ENCODE measurements around the gene GRID1. TPM values are rescaled to one million over a fixed set of nuclear protein-coding genes. Genes with fewer than 3 reads are reported as not detected.

Gene GRID1
- total RNA-seq, 1 donor from 2014 or later: under 0.01 TPM

DNA sequence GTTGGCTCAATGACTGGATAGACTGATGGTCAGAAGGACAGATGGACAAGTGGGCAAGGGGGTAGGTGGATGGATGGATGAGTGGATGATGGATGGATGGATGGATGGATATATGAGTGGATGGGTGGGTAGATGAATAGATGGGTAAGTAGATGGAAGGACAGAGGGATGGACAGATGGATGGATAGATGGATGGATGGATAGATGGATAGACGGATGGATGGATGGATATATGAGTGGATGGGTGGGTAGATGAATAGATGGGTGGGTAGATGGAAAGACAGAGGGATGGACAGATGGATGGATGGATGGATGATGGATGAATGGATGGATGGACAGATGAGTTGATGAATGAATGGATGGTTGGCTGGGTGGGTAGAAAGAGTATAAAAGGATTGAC, 119.5 kb downstream of the GRID1 start:
- TF ChIP-seq, protein P1, sequence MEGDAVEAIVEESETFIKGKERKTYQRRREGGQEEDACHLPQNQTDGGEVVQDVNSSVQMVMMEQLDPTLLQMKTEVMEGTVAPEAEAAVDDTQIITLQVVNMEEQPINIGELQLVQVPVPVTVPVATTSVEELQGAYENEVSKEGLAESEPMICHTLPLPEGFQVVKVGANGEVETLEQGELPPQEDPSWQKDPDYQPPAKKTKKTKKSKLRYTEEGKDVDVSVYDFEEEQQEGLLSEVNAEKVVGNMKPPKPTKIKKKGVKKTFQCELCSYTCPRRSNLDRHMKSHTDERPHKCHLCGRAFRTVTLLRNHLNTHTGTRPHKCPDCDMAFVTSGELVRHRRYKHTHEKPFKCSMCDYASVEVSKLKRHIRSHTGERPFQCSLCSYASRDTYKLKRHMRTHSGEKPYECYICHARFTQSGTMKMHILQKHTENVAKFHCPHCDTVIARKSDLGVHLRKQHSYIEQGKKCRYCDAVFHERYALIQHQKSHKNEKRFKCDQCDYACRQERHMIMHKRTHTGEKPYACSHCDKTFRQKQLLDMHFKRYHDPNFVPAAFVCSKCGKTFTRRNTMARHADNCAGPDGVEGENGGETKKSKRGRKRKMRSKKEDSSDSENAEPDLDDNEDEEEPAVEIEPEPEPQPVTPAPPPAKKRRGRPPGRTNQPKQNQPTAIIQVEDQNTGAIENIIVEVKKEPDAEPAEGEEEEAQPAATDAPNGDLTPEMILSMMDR (IDR thresholded peaks at IDR 0.05; ENCODE audit: insufficient read depth, low read length, severe bottlenecking): no peak
- no peak for FAIRE-seq
- DNase-seq (ENCODE audit: low read depth): no peak
- H3K27me3 ChIP-seq (ENCODE audit: control insufficient read depth, insufficient read depth, low read length): no peaks in the 10 kb centered on the region
- no peak overlapping the region for H3K4me3 ChIP-seq (ENCODE audit: low read depth, low read length)
- no peaks in the 10 kb centered on the region for H3K36me3 ChIP-seq (ENCODE audit: control insufficient read depth, insufficient read depth, low read length)

DNA sequence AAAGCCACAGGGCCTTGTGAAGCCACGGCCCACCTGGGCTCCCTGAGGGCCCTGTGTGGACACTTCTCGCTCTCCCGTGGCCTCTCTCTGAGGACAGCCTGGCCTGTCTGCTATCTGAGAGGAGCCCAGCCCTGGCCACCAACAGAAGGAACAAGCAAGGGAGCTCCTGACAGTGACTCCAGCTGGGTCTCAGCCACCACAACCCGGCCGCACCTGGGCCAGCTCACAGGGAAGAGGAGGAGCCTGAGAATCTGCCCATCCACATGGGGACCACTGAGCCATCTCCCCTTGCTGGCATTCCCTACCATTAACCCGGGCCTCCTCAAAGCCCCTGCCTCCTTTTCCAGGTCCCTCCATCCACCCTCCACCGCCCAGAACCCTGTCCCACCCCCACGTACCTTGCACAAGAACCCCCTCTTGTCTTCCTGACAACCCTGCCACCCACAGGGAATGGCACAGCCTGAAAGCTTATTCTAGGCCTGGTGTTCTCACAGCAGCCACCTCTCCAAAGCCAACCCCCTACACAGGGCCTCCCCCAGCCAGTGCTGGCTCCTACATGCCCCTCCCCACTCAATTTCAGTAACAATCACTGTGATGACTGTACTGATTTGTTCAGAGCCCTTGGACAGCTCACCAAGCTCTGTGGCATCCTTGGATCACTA, 120.2 kb downstream of the GRID1 start:
- no peak for FAIRE-seq
- TF ChIP-seq, protein P1 (IDR thresholded peaks at IDR 0.05; ENCODE audit: insufficient read depth, low read length, severe bottlenecking): no peak
- Histone ChIP-seq H3K27me3 (ENCODE audit: control insufficient read depth, insufficient read depth, low read length) (no peaks in the 10 kb centered on the region), H3K4me3 (ENCODE audit: low read depth, low read length) (no peak overlapping the region), H3K36me3 (ENCODE audit: control insufficient read depth, insufficient read depth, low read length) (no peaks in the 10 kb centered on the region)
- no peak for DNase-seq (ENCODE audit: low read depth)

DNA sequence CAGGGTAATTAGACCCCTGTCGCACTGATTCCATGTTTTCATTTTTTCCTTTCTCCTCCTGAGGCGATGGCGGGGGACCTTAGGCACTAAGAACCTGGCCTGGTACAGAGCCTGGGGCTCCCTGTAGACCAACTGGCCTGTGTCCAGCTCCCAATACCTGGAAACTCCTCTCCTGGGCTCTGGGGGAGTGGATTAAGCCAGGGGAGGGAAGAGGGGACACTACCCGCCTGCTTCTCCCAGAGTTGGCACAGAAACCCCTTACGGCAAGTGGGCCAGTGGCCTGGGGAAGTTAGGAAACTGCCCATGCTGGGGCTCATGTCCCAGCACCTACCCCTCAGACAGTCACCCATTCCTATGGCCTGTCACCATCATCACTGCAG, 121.6 kb downstream of the GRID1 start:
- TF ChIP-seq, protein P1 (IDR thresholded peaks at IDR 0.05; ENCODE audit: insufficient read depth, low read length, severe bottlenecking): no peak
- H3K4me3 ChIP-seq (ENCODE audit: low read depth, low read length): no peak overlapping the region
- no peaks in the 10 kb centered on the region for H3K36me3 ChIP-seq (ENCODE audit: control insufficient read depth, insufficient read depth, low read length)
- DNase-seq (ENCODE audit: low read depth) (no peak), FAIRE-seq (no peak)
- H3K27me3 ChIP-seq (ENCODE audit: control insufficient read depth, insufficient read depth, low read length): no peaks in the 10 kb centered on the region

DNA sequence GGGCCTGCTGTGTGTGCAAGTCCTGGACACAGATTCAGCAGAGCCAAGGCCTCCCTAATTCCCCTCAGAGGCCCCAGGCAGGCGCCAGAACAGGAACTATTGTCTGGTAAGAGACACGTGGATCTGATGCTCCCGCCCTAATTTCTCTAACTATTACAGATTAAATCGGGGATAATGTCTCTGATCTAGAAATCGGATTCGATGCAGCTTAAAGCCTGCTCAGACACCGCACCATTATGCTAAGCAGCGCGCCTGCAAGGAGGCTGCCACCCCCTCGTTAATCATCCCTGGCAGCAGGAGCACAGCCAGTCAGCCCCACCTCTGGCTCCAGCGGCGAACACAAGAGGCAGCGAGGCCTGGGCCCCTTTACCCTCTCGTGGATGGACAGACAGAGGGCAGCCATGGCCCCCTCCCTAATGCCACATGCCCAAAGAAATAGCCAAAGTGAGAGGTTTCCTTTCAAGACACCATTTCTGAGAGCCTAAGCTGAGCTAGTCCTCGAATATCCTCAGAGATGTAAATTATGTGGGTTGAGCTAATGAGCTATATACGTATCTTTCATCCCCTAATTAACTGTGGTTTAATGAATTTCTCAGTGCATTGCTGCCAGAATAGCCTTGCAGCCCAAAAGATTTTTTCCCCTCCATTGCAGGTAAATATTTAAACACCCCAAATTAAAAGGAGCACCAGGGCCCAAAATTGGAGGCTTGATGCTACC, 122.1 kb downstream of the GRID1 start:
- Histone ChIP-seq H3K36me3 (ENCODE audit: control insufficient read depth, insufficient read depth, low read length) (no peaks in the 10 kb centered on the region), H3K27me3 (ENCODE audit: control insufficient read depth, insufficient read depth, low read length) (no peaks in the 10 kb centered on the region), H3K4me3 (ENCODE audit: low read depth, low read length) (no peak overlapping the region)
- FAIRE-seq: no peak
- DNase-seq (ENCODE audit: low read depth): no peak
- TF ChIP-seq, protein P1 (IDR thresholded peaks at IDR 0.05; ENCODE audit: insufficient read depth, low read length, severe bottlenecking): no peak

DNA sequence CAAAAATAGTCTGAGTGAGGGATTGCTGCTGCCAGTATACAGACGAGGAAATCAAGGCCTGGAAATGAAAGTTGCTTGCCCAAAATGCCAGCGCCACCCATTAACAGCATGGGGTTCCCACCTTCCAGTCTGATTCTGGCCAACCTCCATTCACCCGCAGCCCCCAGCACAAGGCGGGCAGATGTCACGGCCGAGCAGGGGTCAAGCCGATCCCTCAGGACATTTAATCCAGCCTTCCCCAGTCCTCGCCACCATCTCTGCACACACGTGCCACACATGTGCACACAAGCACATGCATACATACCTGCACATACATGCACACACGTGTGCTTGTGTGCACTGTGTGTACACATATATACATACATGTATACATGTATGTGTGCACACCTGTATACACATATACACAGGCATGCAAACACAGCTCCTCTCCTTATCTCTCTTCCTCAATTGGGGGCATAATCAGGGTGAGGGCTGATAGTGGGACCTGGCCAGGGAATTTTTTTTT, 122.9 kb downstream of the GRID1 start:
- no peaks in the 10 kb centered on the region for H3K27me3 ChIP-seq (ENCODE audit: control insufficient read depth, insufficient read depth, low read length)
- TF ChIP-seq, protein P1 (IDR thresholded peaks at IDR 0.05; ENCODE audit: insufficient read depth, low read length, severe bottlenecking): no peak
- H3K4me3 ChIP-seq (ENCODE audit: low read depth, low read length): no peak overlapping the region
- no peak for FAIRE-seq
- no peaks in the 10 kb centered on the region for H3K36me3 ChIP-seq (ENCODE audit: control insufficient read depth, insufficient read depth, low read length)
- DNase-seq (ENCODE audit: low read depth): no peak

Data from bronchial epithelial cell (primary cell).